SK-N-SH (cell line): ENCODE measurements around the gene METTL23. TPM values are rescaled to one million over a fixed set of nuclear protein-coding genes. Genes with fewer than 3 reads are reported as not detected.

Experiments used
- CTCF ChIA-PET: fragments of 300-600, 350-600 bp; formaldehyde crosslinking; extraction: SDS; loops from one replicate; lab custom pipeline; 2021; lab: Yijun Ruan, JAX
- POLR2A ChIA-PET: fragments of 350-600 bp; sonication (Branson Sonifier 250); formaldehyde crosslinking; extraction: SDS; loops from one replicate; lab custom pipeline; 2020; ENCODE audit warnings: antibody characterized with exemption, inconsistent platforms; lab: Yijun Ruan, JAX
- DNase-seq: peaks from one replicate; pipeline ENCODE4 v3.0.0; 2012
- H2AFZ ChIP-seq: fragments of 200-600 bp; sonication (generic); 2 replicates; pipeline ENCODE4 v1.8.1; 2016; ENCODE audit warnings: antibody characterized with exemption, mild to moderate bottlenecking, low read depth
- H3F3A ChIP-seq: fragments of 200-600 bp; sonication (generic); replicated peaks from 2 replicates; pipeline ENCODE3; 2016; ENCODE audit warnings: antibody characterized with exemption, mild to moderate bottlenecking; ENCODE audit not compliant: insufficient read depth
- H3K27ac ChIP-seq, 2 experiments: fragments of 200-500 bp in 1 of 2; fragments of 200-600 bp in 1 of 2; sonication (Bioruptor generic) in 1 of 2; sonication (generic), shearing (Covaris generic) in 1 of 2; 2 replicates each; pipeline versions ENCODE4 v1.5.1 to v1.6.1; 2014 to 2016; ENCODE audit warnings: low read depth in 2 of 2, inconsistent platforms in 1 of 2, low read length in 1 of 2, mild to moderate bottlenecking in 1 of 2, mixed read lengths in 1 of 2
- H3K27me3 ChIP-seq: fragments of 200-600 bp; sonication (generic), shearing (Covaris generic); 2 replicates; pipeline ENCODE4 v1.6.1; 2016; ENCODE audit warnings: mixed run types; ENCODE audit not compliant: insufficient read depth
- H3K36me3 ChIP-seq, 2 experiments: fragments of 200-500 bp in 1 of 2; fragments of 200-600 bp in 1 of 2; sonication (Bioruptor generic) in 1 of 2; sonication (generic) in 1 of 2; replicated peaks in 1 of 2; 2 replicates each; pipeline versions ENCODE3 to v1.5.1; 2014 to 2016; ENCODE audit warnings: low read length in 1 of 2, mild to moderate bottlenecking in 1 of 2; ENCODE audit not compliant: insufficient read depth in 2 of 2, control insufficient read depth in 1 of 2
- H3K4me1 ChIP-seq, 2 experiments: fragments of 200-500 bp in 1 of 2; fragments of 200-600 bp in 1 of 2; sonication (Bioruptor generic) in 1 of 2; sonication (generic), shearing (Covaris generic) in 1 of 2; 2 replicates each; pipeline versions ENCODE4 v1.5.1 to v1.6.1; 2014 to 2016; ENCODE audit warnings: low read depth in 1 of 2, low read length in 1 of 2, mixed run types in 1 of 2; ENCODE audit not compliant: insufficient read depth in 2 of 2, control insufficient read depth in 1 of 2
- H3K4me2 ChIP-seq: fragments of 200-600 bp; sonication (generic), shearing (Covaris generic); 2 replicates; pipeline ENCODE4 v1.6.1; 2017; ENCODE audit warnings: mixed run types
- H3K4me3 ChIP-seq, 2 experiments: fragments of 200-500 bp in 1 of 2; fragments of 200-600 bp in 1 of 2; sonication (Bioruptor generic) in 1 of 2; sonication (generic), shearing (Covaris generic) in 1 of 2; 2 replicates each; pipeline versions ENCODE4 v1.5.1 to v1.8.1; 2014 to 2016; ENCODE audit warnings: low read depth in 2 of 2, inconsistent platforms in 1 of 2, low read length in 1 of 2, mild to moderate bottlenecking in 1 of 2, mixed read lengths in 1 of 2, moderate library complexity in 1 of 2
- H3K79me2 ChIP-seq: fragments of 200-600 bp; sonication (generic); 2 replicates; pipeline ENCODE4 v1.8.1; 2017; ENCODE audit warnings: mild to moderate bottlenecking; ENCODE audit not compliant: insufficient read depth
- H3K9ac ChIP-seq: fragments of 200-600 bp; sonication (generic); 2 replicates; pipeline ENCODE4 v1.6.1; 2017; ENCODE audit warnings: mixed run types
- H3K9me2 ChIP-seq: fragments of 200-600 bp; sonication (generic); 2 replicates; pipeline ENCODE4 v1.6.1; 2017; ENCODE audit warnings: mixed run types
- H3K9me3 ChIP-seq: fragments of 200-600 bp; sonication (generic); 2 replicates; pipeline ENCODE4 v1.6.1; 2017; ENCODE audit warnings: mixed run types, mild to moderate bottlenecking, moderate library complexity
- H4K20me1 ChIP-seq: fragments of 200-600 bp; sonication (generic); 2 replicates; pipeline ENCODE4 v1.6.1; 2017; ENCODE audit warnings: mild to moderate bottlenecking, mixed run types; ENCODE audit not compliant: insufficient read depth
- CHD2 ChIP-seq: fragments of 150-350 bp; IDR thresholded peaks from 2 replicates; pipeline ENCODE4 v1.6.1; 2018; ENCODE audit warnings: low read length; ENCODE audit not compliant: partially characterized antibody
- ELF1 ChIP-seq: IDR thresholded peaks from 2 replicates; pipeline ENCODE4 v1.4.0; 2012
- EZH2phosphoT487 ChIP-seq: fragments of 200-600 bp; sonication (generic); IDR thresholded peaks from 2 replicates; pipeline ENCODE4 v1.6.1; 2017; ENCODE audit warnings: low read depth, mixed run types, mild to moderate bottlenecking, antibody characterized with exemption, moderate library complexity, borderline replicate concordance
- FOSL2 ChIP-seq: IDR thresholded peaks from 2 replicates; pipeline ENCODE4 v1.4.0; 2012; ENCODE audit warnings: low read depth, mild to moderate bottlenecking, moderate library complexity, borderline replicate concordance
- FOXJ3 ChIP-seq: sonication (generic); formaldehyde crosslinking; IDR thresholded peaks from 2 replicates; pipeline ENCODE4 v1.5.1; 2020; ENCODE audit warnings: mild to moderate bottlenecking, missing genetic modification reagents
- FOXM1 ChIP-seq: IDR thresholded peaks from 2 replicates; pipeline ENCODE4 v1.4.0; 2012; ENCODE audit warnings: low read depth, mild to moderate bottlenecking
- GABPA ChIP-seq: IDR thresholded peaks from 2 replicates; pipeline ENCODE4 v1.4.0; 2012; ENCODE audit warnings: low read depth, mild to moderate bottlenecking
- GATA2 ChIP-seq: sonication (generic); formaldehyde crosslinking; IDR thresholded peaks from 2 replicates; pipeline ENCODE4 v1.5.0; 2020; ENCODE audit warnings: mild to moderate bottlenecking, missing genetic modification reagents
- IRF3 ChIP-seq: fragments of 150-350 bp; IDR thresholded peaks from 2 replicates; pipeline ENCODE4 v1.6.1; 2016; ENCODE audit warnings: mild to moderate bottlenecking, low read depth, low read length
- JUND ChIP-seq: IDR thresholded peaks from 2 replicates; pipeline ENCODE4 v1.4.0; 2012
- MEF2A ChIP-seq: IDR thresholded peaks from 2 replicates; pipeline ENCODE4 v1.4.0; 2012; ENCODE audit warnings: low read depth, borderline replicate concordance
- NFIC ChIP-seq: IDR thresholded peaks from 2 replicates; pipeline ENCODE4 v1.4.0; 2012; ENCODE audit warnings: borderline replicate concordance
- NRF1 ChIP-seq: IDR thresholded peaks from 2 replicates; pipeline ENCODE4 v1.6.1; 2012; ENCODE audit warnings: low read depth, mild to moderate bottlenecking, low read length
- PBX3 ChIP-seq: IDR thresholded peaks from 2 replicates; pipeline ENCODE4; 2012
- POLR2AphosphoS5 ChIP-seq: IDR thresholded peaks from 2 replicates; pipeline ENCODE4 v1.6.1; 2012; ENCODE audit warnings: low read depth, low read length
- RAD21 ChIP-seq: IDR thresholded peaks from 2 replicates; pipeline ENCODE4 v1.6.1; 2012; ENCODE audit warnings: mild to moderate bottlenecking, low read length
- RFX5 ChIP-seq: IDR thresholded peaks from 2 replicates; pipeline ENCODE4 v1.6.1; 2012; ENCODE audit warnings: mild to moderate bottlenecking, improper control_type of control experiment, low read length
- RXRA ChIP-seq: IDR thresholded peaks from 2 replicates; pipeline ENCODE4 v1.4.0; 2012; ENCODE audit warnings: low read depth, mild to moderate bottlenecking, borderline replicate concordance
- TCF12 ChIP-seq: IDR thresholded peaks from 2 replicates; pipeline ENCODE4 v1.4.0; 2012
- TEAD4 ChIP-seq: IDR thresholded peaks from 2 replicates; pipeline ENCODE4 v1.4.0; 2012; ENCODE audit warnings: mild to moderate bottlenecking, borderline replicate concordance; ENCODE audit not compliant: insufficient read depth
- WGBS: methylation state at CpG from one replicate; pipeline ENCODE4 v1.1.6; 2017; ENCODE audit warnings: low lambda C conversion rate; 5-methylcytosine and 5-hydroxymethylcytosine counted together
- polyA plus RNA-seq, 3 experiments: library from polyadenylated mRNA; depleted of rRNA; stranded (reverse); fragments of >200 nt; gene quantifications; 2 replicates each; pipeline ENCODE4 v1.2.3, GENCODE V29; 2012
- TF ChIP-seq, protein P1 (sequence below): fragments of 150-350 bp; IDR thresholded peaks from 2 replicates; pipeline ENCODE4 v1.6.1; 2017; ENCODE audit warnings: antibody characterized with exemption, low read length, low read depth, borderline replicate concordance
- TF ChIP-seq, protein P2 (sequence below): IDR thresholded peaks from 2 replicates; pipeline ENCODE4 v1.4.0; 2012; ENCODE audit warnings: low read depth, borderline replicate concordance
- TF ChIP-seq, protein P3 (sequence below): IDR thresholded peaks from 2 replicates; pipeline ENCODE4 v1.4.0; 2012; ENCODE audit warnings: low read depth, borderline replicate concordance
- TF ChIP-seq, protein P4 (sequence below): fragments of 200-600 bp; sonication (generic); IDR thresholded peaks from 2 replicates; pipeline ENCODE4 v1.6.1; 2017; ENCODE audit warnings: antibody characterized with exemption, mild to moderate bottlenecking, moderate library complexity
- TF ChIP-seq, protein P5 (sequence below): IDR thresholded peaks from 2 replicates; pipeline ENCODE4 v1.4.0; 2012; ENCODE audit warnings: low read depth

METTL23 gene
- polyA plus RNA-seq, 1 of the 3 experiments (the other 2 are of a cell fraction), result 75.9 TPM

- peak overlapping the region; percentile 59; the same call in 1 of the 2 replicates for H3K9ac ChIP-seq
- POLR2A ChIA-PET, result interaction anchor here (1.0 kb wide), 1 partner anchor 36 kb away, joined by 4 read pairs; the partner anchor contains the start of gene SRSF2
These were observed 46.3 kb downstream of the METTL23 start for GRCh38 chr17:76772842-76773525.

More at GRCh38 chr17:76772842-76773525, 46.3 kb downstream of the METTL23 start:
- Histone ChIP-seq H3K27ac (peak overlapping the region; percentile 71 to 88), H3F3A (peaks cover 13% of the 10 kb centered on the region)
- TF ChIP-seq JUND, result peak; percentile 21; the same call in 1 of the 2 replicates
- no peak for TF ChIP-seq CHD2
- no peak for TF ChIP-seq RFX5
- peak; percentile 6; the same call in 1 of the 2 replicates for TF ChIP-seq RXRA
- TF ChIP-seq IRF3, result no peak
- TF ChIP-seq, protein P1, sequence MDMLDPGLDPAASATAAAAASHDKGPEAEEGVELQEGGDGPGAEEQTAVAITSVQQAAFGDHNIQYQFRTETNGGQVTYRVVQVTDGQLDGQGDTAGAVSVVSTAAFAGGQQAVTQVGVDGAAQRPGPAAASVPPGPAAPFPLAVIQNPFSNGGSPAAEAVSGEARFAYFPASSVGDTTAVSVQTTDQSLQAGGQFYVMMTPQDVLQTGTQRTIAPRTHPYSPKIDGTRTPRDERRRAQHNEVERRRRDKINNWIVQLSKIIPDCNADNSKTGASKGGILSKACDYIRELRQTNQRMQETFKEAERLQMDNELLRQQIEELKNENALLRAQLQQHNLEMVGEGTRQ, result no peak
- no peak for TF ChIP-seq EZH2phosphoT487
- TF ChIP-seq GABPA, result peak; percentile 55
- TF ChIP-seq TEAD4, result no peak
- TF ChIP-seq FOXM1, result no peak
- TF ChIP-seq, protein P2, sequence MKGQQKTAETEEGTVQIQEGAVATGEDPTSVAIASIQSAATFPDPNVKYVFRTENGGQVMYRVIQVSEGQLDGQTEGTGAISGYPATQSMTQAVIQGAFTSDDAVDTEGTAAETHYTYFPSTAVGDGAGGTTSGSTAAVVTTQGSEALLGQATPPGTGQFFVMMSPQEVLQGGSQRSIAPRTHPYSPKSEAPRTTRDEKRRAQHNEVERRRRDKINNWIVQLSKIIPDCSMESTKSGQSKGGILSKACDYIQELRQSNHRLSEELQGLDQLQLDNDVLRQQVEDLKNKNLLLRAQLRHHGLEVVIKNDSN, result no peak
- TF ChIP-seq RAD21, result peak; percentile 41; the same call in 1 of the 2 replicates
- TF ChIP-seq FOXJ3 (CRISPR knock-in tag), result no peak
- TF ChIP-seq TCF12, result peak; percentile 78
- peak; percentile 52 for TF ChIP-seq ELF1
- TF ChIP-seq, protein P3, sequence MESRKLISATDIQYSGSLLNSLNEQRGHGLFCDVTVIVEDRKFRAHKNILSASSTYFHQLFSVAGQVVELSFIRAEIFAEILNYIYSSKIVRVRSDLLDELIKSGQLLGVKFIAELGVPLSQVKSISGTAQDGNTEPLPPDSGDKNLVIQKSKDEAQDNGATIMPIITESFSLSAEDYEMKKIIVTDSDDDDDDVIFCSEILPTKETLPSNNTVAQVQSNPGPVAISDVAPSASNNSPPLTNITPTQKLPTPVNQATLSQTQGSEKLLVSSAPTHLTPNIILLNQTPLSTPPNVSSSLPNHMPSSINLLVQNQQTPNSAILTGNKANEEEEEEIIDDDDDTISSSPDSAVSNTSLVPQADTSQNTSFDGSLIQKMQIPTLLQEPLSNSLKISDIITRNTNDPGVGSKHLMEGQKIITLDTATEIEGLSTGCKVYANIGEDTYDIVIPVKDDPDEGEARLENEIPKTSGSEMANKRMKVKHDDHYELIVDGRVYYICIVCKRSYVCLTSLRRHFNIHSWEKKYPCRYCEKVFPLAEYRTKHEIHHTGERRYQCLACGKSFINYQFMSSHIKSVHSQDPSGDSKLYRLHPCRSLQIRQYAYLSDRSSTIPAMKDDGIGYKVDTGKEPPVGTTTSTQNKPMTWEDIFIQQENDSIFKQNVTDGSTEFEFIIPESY, result peak; percentile 43; the same call in 1 of the 2 replicates
- TF ChIP-seq, protein P4, sequence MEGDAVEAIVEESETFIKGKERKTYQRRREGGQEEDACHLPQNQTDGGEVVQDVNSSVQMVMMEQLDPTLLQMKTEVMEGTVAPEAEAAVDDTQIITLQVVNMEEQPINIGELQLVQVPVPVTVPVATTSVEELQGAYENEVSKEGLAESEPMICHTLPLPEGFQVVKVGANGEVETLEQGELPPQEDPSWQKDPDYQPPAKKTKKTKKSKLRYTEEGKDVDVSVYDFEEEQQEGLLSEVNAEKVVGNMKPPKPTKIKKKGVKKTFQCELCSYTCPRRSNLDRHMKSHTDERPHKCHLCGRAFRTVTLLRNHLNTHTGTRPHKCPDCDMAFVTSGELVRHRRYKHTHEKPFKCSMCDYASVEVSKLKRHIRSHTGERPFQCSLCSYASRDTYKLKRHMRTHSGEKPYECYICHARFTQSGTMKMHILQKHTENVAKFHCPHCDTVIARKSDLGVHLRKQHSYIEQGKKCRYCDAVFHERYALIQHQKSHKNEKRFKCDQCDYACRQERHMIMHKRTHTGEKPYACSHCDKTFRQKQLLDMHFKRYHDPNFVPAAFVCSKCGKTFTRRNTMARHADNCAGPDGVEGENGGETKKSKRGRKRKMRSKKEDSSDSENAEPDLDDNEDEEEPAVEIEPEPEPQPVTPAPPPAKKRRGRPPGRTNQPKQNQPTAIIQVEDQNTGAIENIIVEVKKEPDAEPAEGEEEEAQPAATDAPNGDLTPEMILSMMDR, result peak; percentile 40
- peak; percentile 52; the same call in 1 of the 2 replicates for TF ChIP-seq NFIC
- TF ChIP-seq, protein P5, sequence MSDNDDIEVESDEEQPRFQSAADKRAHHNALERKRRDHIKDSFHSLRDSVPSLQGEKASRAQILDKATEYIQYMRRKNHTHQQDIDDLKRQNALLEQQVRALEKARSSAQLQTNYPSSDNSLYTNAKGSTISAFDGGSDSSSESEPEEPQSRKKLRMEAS, result 0 out of 2 replicates have a peak, but pooled peaks have one; percentile 11
- no peak for TF ChIP-seq NRF1
- TF ChIP-seq POLR2AphosphoS5, result peak; percentile 58; the same call in 1 of the 2 replicates
- no peak for TF ChIP-seq GATA2
- TF ChIP-seq PBX3, result peak; percentile 89
- no peak for TF ChIP-seq MEF2A
- TF ChIP-seq FOSL2, result peak; percentile 55; the same call in 1 of the 2 replicates
- TF ChIP-seq, all 33 proteins: peak for 13
- no peaks in the 10 kb centered on the region for H4K20me1 ChIP-seq
- H3K36me3 ChIP-seq, result peaks cover 37 to 46% of the 10 kb centered on the region in 2 experiments
- DNase-seq, result peak; percentile 64
- no peaks in the 10 kb centered on the region for H3K79me2 ChIP-seq
- CTCF ChIA-PET, result interaction anchor here (0.8 to 1.4 kb wide), 6 partner anchors 21 to 474 kb away, joined by 3 to 5 read pairs (median 3); partner anchors contain the start of gene MGAT5B
- whole genome bisulfite sequencing, result 25% methylated on average over 6 of the region's 6 CpGs
- no peaks in the 10 kb centered on the region for H3K9me2 ChIP-seq
- peaks cover 5 to 13% of the 10 kb centered on the region in 2 experiments; a peak in 2 of 4 replicates for H3K4me1 ChIP-seq
- peak overlapping the region; percentile 22 to 47; a peak in 3 of 4 replicates for H3K4me3 ChIP-seq
- peak overlapping the region; percentile 71; the same call in 1 of the 2 replicates for H2AFZ ChIP-seq
- no peaks in the 10 kb centered on the region for H3K27me3 ChIP-seq
- no peaks in the 10 kb centered on the region for H3K9me3 ChIP-seq
- H3K4me2 ChIP-seq, result peak overlapping the region; percentile 68
